Erythroblast (primary cell): Measurements from ENCODE around the gene CLCA4.

Source experiments
- GATA1 ChIP-seq: IDR thresholded peaks from 2 replicates; pipeline ENCODE4 v1.6.1; 2011; ENCODE audit warnings: low read depth, mild to moderate bottlenecking, control low read depth, low read length, moderate library complexity
- POLR2A ChIP-seq: IDR thresholded peaks from 2 replicates; pipeline ENCODE4 v1.6.1; 2011; ENCODE audit warnings: mild to moderate bottlenecking, low read length

DNA sequence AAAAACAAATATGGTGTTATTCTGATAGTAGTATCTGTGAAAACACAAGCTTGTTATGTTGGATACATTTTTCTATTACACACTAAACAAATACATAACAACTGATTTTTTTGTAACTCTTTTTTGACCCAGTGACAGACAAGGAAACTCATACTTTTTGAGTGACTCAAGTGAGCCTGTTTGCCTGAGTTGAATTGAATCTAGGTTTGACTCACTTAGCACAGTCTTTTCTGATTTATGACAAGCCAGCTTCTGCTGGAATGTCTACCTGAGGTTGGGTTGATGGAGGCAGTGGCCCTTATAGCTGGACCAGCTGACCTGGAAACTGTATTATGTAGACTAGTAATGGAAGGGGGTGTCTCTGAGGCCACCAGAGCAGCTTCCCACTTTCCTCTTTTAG, 4.2 kb upstream of the CLCA4 start:
- TF ChIP-seq POLR2A (no peak), GATA1 (no peak)
